Tibial nerve (tissue), 4 donors: ENCODE measurements around the gene TCF12. TPM values are rescaled to one million over a fixed set of nuclear protein-coding genes. Genes with fewer than 3 reads are reported as not detected.

Experiments used
- DNase-seq, 2 donors: peaks; one replicate each; pipeline ENCODE4 v3.0.0-alpha.2; 2019; ENCODE audit warnings: low spot score in 2 of 2
- H3K27ac ChIP-seq, 4 donors: fragments of 200-600 bp; sonication (generic) in 3 of 4; one replicate each; pipeline ENCODE4 v1.5.1; 2017 to 2019; ENCODE audit warnings: mild to moderate bottlenecking in 1 of 4
- H3K27me3 ChIP-seq, 2 donors: fragments of 200-600 bp; sonication (generic) in 1 of 2; one replicate each; pipeline versions ENCODE4 v1.5.1 to v1.6.0; 2017 to 2019
- H3K36me3 ChIP-seq, 3 donors: fragments of 200-600 bp; sonication (generic); one replicate each; pipeline ENCODE4 v1.5.1; 2018 to 2019
- H3K4me1 ChIP-seq, 4 donors: fragments of 200-600 bp; sonication (generic) in 3 of 4; one replicate each; pipeline ENCODE4 v1.5.1; 2017 to 2019
- H3K4me3 ChIP-seq, 4 donors: fragments of 200-600 bp; sonication (generic) in 3 of 4; one replicate each; pipeline ENCODE4 v1.5.1; 2017 to 2019; ENCODE audit warnings: mild to moderate bottlenecking in 1 of 4, moderate library complexity in 1 of 4
- H3K9me3 ChIP-seq, 4 donors: fragments of 200-600 bp; sonication (generic) in 3 of 4; one replicate each; pipeline ENCODE4 v1.5.1; 2017 to 2019
- EP300 ChIP-seq, 2 donors: sonication (generic); formaldehyde crosslinking; IDR thresholded peaks; one replicate each; pipeline ENCODE4 v1.6.1; 2017; ENCODE audit warnings: antibody characterized with exemption in 2 of 2, mild to moderate bottlenecking in 1 of 2
- POLR2A ChIP-seq, 2 donors: fragments of 450-650 bp; IDR thresholded peaks; one replicate each; pipeline ENCODE4 v1.6.1; 2017; ENCODE audit warnings: antibody characterized with exemption in 2 of 2, mild to moderate bottlenecking in 2 of 2, moderate library complexity in 2 of 2
- WGBS, 2 donors: methylation state at CpG; one replicate each; pipeline ENCODE4 v1.1.5; 2018; 5-methylcytosine and 5-hydroxymethylcytosine counted together
- total RNA-seq, 4 donors: library from RNA; depleted of rRNA; stranded (reverse); fragments of >200 nt; gene quantifications; one replicate each; pipeline ENCODE4 v1.1.0, GENCODE V29; 2016
- TF ChIP-seq, protein P1 (sequence below), 5 experiments: fragments of 200-600 bp in 3 of 5; fragments of 450-650 bp in 2 of 5; sonication (generic) in 3 of 5; IDR thresholded peaks; one replicate each; pipeline ENCODE4 v1.5.1; 2016 to 2019; ENCODE audit warnings: antibody characterized with exemption in 5 of 5, mild to moderate bottlenecking in 3 of 5, moderate library complexity in 2 of 5

The TCF12 gene
- total RNA-seq, 4 donors from 2014 or later = 117 to 181 (median 174) TPM

GRCh38 chr15:57248074-57248473 lies 329.6 kb downstream of the TCF12 start:
- Histone ChIP-seq H3K27ac (no peak overlapping the region), H3K27me3 (no peaks in the 10 kb centered on the region), H3K9me3 (no peaks in the 10 kb centered on the region), H3K4me1 (peaks cover 0 to 14% (median 0%) of the 10 kb centered on the region in 4 donors), H3K36me3 (peaks cover 0 to 54% (median 0%) of the 10 kb centered on the region in 3 donors), H3K4me3 (no peak overlapping the region)
- no peak for DNase-seq
- WGBS, 2 donors = 88 to 94% methylated on average over 1 of the region's 1 CpG
- TF ChIP-seq EP300 (IDR thresholded peaks at IDR 0.05) (no peak), POLR2A (IDR thresholded peaks at IDR 0.05) (no peak)
- TF ChIP-seq, protein P1, sequence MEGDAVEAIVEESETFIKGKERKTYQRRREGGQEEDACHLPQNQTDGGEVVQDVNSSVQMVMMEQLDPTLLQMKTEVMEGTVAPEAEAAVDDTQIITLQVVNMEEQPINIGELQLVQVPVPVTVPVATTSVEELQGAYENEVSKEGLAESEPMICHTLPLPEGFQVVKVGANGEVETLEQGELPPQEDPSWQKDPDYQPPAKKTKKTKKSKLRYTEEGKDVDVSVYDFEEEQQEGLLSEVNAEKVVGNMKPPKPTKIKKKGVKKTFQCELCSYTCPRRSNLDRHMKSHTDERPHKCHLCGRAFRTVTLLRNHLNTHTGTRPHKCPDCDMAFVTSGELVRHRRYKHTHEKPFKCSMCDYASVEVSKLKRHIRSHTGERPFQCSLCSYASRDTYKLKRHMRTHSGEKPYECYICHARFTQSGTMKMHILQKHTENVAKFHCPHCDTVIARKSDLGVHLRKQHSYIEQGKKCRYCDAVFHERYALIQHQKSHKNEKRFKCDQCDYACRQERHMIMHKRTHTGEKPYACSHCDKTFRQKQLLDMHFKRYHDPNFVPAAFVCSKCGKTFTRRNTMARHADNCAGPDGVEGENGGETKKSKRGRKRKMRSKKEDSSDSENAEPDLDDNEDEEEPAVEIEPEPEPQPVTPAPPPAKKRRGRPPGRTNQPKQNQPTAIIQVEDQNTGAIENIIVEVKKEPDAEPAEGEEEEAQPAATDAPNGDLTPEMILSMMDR (IDR thresholded peaks at IDR 0.05) = no peak

DNA sequence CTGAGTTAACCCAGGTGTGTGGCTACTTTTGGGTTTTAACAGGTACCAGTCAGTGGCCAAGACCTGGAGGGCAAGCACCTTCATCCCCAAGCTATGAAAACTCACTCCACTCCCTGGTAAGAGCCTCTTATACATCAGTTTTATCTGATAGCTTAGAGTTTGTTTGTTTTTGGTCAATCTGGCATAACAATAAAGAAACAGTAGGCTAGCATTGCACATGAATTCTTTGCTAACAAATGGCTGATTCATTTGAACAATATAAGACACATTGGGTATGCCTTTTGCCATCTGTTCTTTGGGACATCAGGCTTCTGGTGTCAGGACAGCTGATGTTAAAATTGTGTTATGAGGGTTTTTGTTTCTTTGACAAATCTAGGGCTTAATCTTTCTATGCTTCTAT lies 332.9 kb downstream of the TCF12 start:
- DNase-seq = no peak
- no peak overlapping the region for H3K27ac ChIP-seq
- H3K36me3 ChIP-seq = peaks cover 0 to 54% (median 0%) of the 10 kb centered on the region in 3 donors
- H3K9me3 ChIP-seq = no peaks in the 10 kb centered on the region
- no peaks in the 10 kb centered on the region for H3K27me3 ChIP-seq
- no peak overlapping the region for H3K4me3 ChIP-seq
- H3K4me1 ChIP-seq = peaks cover 0 to 3% (median 0%) of the 10 kb centered on the region in 4 donors
- TF ChIP-seq EP300 (IDR thresholded peaks at IDR 0.05) = no peak
- TF ChIP-seq POLR2A (IDR thresholded peaks at IDR 0.05) = no peak
- TF ChIP-seq, protein P1 (IDR thresholded peaks at IDR 0.05) = no peak

DNA sequence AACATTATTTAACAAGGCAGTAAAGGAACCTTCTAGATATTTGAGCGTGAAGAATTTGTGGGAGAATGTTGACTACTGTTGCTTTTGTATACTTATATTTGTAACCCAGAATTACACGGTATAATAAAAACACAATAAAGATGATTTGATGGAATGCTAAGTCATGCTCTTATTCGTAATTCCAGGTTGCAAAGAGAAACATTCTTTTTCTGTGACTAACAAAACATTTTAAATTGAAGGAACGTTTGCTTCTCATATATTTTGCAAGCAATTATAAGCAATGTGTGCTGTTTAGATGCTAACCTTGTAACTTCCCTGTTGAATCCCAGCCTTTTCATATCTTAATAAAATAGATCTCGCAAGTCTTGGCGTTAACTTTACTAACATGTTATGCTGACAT lies 333.5 kb downstream of the TCF12 start:
- H3K36me3 ChIP-seq = peaks cover 0 to 48% (median 0%) of the 10 kb centered on the region in 3 donors
- H3K4me1 ChIP-seq = peaks cover 0 to 3% (median 0%) of the 10 kb centered on the region in 4 donors
- TF ChIP-seq EP300 (IDR thresholded peaks at IDR 0.05) (no peak), POLR2A (IDR thresholded peaks at IDR 0.05) (no peak)
- TF ChIP-seq, protein P1 (IDR thresholded peaks at IDR 0.05) = no peak
- WGBS, 2 donors = 58 to 62% methylated on average over 6 of the region's 6 CpGs
- no peak overlapping the region for H3K27ac ChIP-seq
- no peak overlapping the region for H3K4me3 ChIP-seq
- no peak for DNase-seq
- H3K27me3 ChIP-seq = no peaks in the 10 kb centered on the region
- no peaks in the 10 kb centered on the region for H3K9me3 ChIP-seq

DNA sequence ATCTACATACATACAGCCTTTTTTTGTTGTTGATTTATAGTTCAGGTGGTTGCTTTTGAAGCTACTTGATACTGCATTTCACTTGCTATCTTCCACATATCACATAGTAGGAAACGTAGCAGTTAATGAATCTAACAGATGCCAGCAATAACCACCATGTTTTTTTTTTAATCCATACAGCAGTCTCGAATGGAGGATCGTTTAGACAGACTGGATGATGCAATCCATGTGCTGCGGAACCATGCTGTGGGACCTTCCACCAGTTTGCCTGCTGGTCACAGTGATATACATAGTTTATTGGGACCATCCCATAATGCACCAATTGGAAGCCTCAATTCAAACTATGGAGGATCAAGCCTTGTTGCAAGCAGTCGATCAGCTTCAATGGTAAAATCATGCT lies 334.6 kb downstream of the TCF12 start:
- H3K9me3 ChIP-seq = no peaks in the 10 kb centered on the region
- DNase-seq = no peak
- H3K4me3 ChIP-seq = no peak overlapping the region
- TF ChIP-seq, protein P1 (IDR thresholded peaks at IDR 0.05) = no peak
- TF ChIP-seq POLR2A (IDR thresholded peaks at IDR 0.05) = no peak
- no peak for TF ChIP-seq EP300 (IDR thresholded peaks at IDR 0.05)
- H3K27me3 ChIP-seq = no peaks in the 10 kb centered on the region
- no peak overlapping the region for H3K27ac ChIP-seq
- peaks cover 0 to 3% (median 0%) of the 10 kb centered on the region in 4 donors for H3K4me1 ChIP-seq
- peaks cover 0 to 37% (median 0%) of the 10 kb centered on the region in 3 donors for H3K36me3 ChIP-seq
- 71 to 80% methylated on average over 5 of the region's 5 CpGs for WGBS, 2 donors

DNA sequence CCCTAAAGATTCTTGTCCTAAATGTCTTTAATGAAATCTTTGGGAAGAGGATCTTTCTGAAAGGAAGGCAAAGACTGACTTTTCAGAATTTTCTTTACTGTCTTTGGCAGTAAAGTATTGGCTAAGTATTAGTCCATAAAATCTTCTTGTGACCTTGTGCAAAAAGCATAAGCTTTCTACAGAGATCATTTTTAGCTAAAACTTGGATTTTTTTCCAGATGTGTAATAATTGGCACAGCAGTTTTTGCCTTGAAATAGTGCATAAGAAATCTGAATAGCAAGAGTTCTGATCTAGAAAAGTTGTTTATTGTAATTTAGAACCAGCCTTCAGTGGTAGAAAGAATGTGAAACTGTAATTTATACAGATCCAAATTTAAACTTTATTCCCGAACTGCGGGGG lies 335.1 kb downstream of the TCF12 start:
- H3K4me3 ChIP-seq = no peak overlapping the region
- WGBS, 2 donors = 65 to 79% methylated on average over 2 of the region's 2 CpGs
- H3K27me3 ChIP-seq = no peaks in the 10 kb centered on the region
- peaks cover 0 to 34% (median 0%) of the 10 kb centered on the region in 3 donors for H3K36me3 ChIP-seq
- H3K27ac ChIP-seq = no peak overlapping the region
- DNase-seq = no peak
- TF ChIP-seq EP300 (IDR thresholded peaks at IDR 0.05) (no peak), POLR2A (IDR thresholded peaks at IDR 0.05) (no peak)
- TF ChIP-seq, protein P1 (IDR thresholded peaks at IDR 0.05) = no peak
- H3K9me3 ChIP-seq = no peaks in the 10 kb centered on the region
- H3K4me1 ChIP-seq = peaks cover 0 to 3% (median 0%) of the 10 kb centered on the region in 4 donors
